Hippocampal formation (tissue), 2 donors: ENCODE results near the gene NIFK.

Source experiments
- DNase-seq, 2 donors: peaks; one replicate each; lab custom pipeline; 2025; lab: John Stamatoyannopoulos, UW

The NIFK gene

GRCh38 chr2:121736462-121737336, at the start of gene NIFK:
Gene NIFK (minus strand): TSS chr2:121736875. CDS start chr2:121736850, 25 bp downstream.
- peak; percentile 98 to 99 for DNase-seq

DNA sequence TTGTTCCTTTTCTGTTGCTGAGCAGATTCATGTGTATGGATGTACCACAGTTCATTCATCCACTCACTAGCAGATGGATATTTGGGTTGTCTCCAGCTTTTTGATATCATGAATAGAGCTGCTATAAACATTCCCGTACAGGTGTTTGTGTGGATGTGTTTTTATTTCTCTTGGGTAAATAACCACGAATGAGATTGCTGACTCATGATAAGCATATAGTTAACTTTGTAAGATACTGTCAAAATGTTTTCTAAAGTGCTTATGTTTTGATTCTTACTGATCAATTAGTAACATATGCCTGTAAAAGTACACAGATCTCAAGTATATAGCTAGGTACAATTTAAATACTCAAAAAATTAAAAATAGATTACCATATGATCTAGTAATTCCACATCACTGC, 46.5 kb upstream of the NIFK start:
- DNase-seq, result no peak

DNA sequence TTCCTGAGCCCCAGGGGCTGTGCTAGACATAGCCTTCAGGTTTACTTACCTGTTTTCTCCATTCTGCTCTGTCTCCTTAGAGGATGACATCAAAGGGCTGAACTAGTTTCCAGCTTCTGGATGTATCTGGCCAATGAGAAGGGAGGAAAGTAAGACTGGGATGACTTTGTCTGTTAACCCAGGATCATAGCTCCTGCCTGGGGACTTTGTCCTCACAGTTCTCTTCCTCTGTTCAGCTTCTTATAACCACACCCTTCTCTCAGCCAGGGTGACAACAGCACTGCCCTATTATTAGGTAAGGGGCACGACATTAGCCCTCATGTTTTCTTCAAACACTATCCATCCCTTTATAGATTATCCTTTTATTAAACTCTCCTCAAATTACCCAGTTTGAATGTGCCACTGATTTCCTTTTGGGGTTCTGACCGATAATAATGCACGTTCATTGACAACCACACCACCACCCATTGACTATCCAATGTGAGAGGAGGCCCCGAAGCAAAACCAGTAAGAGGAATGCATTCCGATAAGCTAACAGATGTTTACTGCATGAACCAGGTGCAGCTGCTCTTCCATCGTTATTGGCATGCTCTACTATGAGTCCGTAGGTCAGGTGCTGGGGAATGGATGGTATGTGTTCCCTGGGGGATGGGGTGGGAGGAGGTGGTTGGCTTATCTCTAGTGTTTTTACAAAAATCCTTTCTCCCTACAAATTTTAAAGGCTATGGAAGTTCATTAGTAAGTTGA, 42.2 kb upstream of the NIFK start:
- no peak for DNase-seq

GRCh38 chr2:121777699-121778058, 41.0 kb upstream of the NIFK start:
- DNase-seq, result no peak

DNA sequence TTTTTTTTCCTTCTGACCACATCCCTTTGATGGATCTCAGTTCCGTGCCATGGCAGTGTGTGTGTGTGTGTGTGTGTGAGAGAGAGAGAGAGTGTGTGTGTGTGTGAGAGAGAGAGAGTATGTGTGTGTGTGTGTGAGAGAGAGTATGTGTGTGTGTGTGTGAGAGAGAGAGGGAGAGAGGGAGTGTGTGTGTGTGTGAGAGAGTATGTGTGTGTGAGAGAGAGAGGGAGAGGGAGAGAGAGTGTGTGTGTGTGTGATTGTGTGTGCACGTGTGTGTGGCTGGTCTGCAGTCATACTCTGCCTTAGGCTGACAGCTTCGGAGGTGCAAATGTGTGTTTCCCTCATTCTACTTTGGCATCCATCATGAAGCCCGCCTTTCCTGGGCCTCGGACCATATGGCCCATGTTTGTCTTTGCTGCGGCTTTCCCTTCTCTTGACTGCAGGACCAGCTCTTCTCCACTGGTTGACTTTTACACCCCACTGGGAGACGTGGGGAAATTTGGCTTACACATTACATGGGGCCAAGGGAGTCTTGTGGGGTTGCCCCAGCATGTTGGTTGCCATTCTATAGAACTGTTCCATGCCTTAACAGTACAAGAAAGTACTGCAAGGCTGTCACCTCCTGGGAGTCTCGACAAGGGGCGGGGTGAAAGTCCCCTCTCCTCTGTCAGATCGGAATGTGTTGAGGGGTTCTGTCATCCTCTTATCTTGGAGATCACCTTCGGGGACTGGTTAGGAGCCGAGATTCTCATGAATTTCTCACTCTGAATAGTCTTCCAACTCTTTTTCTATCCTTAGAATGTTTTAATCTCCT, 40.4 kb upstream of the NIFK start:
- no peak for DNase-seq

DNA sequence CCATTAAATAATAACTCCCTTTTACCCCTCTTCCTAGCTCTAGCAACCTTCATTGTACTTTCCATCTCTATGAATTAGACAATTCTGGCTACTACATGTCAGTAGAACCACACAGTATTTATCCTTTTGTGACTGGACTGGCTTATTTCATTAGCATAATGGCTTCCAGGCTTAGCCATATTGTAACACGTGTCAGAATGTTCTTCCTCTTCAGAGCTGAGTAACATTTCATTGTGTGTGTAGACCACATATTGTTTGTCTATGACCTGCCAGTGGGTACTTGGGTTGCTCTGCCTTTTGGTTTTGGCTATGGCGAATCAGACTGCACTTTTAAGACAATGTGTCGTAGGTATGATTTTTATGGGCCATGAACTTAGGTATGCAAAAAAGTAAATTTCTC, 39.7 kb upstream of the NIFK start:
- no peak for DNase-seq

- no peak for DNase-seq
These were observed 37.6 kb upstream of the NIFK start for GRCh38 chr2:121774235-121774634.

GRCh38 chr2:121771976-121772742, 35.5 kb upstream of the NIFK start:
- DNase-seq, result no peak

- DNase-seq, result no peak
These were observed 31.6 kb upstream of the NIFK start for GRCh38 chr2:121768143-121768755.

GRCh38 chr2:121766624-121767023, 29.9 kb upstream of the NIFK start:
- DNase-seq, result no peak

GRCh38 chr2:121764681-121765228, 28.1 kb upstream of the NIFK start:
- DNase-seq, result no peak

DNA sequence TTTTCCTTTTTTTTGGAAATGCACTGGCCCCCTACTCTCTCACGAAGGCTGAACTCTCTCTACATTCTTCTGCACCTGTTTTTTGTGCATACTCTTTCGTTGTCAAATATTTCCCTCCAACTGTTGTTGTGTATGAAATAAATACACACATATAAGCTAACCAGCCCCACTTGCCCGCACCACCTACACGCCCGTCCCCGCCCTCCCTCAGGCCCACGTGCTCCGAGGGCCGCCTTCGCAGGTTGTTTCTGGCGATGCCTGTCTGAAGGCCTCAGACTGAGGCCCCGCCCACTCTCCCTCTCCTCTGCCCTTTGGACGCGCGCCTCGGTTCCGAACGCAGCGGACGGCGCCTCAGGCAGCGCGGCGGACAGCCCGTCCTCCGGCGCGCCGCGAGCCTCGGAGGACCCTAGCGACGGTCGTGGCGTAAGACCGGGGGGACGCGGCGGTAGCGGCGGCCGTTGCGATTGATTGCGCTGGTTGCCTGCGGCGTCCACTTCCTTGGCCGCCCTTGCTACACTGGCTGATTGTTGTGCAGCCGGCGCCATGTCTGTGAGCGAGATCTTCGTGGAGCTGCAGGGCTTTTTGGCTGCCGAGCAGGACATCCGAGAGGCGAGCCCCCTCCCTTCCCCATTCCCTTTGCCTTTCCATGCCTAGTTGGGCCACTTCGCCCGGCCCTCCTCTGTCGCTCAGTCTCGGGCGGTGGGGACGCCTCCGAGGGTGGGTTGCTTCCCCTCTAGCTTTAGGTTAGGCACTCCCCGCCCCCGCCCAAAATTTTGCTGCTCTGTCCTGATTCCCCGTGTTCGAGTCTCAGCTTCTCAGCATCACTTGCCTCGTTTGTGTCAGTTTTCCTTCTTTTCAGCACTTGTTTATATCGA, 18.8 kb upstream of the NIFK start, which contains the start of gene TSN:
TSN (plus strand) TSS at position 415 of the 875 bp plus-strand sequence; CDS start at position 544, 129 bp downstream.
- DNase-seq, result peak; percentile 94 to 96

- no peak for DNase-seq
These were observed 18.2 kb upstream of the NIFK start for GRCh38 chr2:121754851-121755236.

- no peak for DNase-seq
These were observed 11.5 kb upstream of the NIFK start for GRCh38 chr2:121748202-121748601.

- no peak for DNase-seq
These were observed 9.4 kb upstream of the NIFK start for GRCh38 chr2:121746071-121746578.

DNA sequence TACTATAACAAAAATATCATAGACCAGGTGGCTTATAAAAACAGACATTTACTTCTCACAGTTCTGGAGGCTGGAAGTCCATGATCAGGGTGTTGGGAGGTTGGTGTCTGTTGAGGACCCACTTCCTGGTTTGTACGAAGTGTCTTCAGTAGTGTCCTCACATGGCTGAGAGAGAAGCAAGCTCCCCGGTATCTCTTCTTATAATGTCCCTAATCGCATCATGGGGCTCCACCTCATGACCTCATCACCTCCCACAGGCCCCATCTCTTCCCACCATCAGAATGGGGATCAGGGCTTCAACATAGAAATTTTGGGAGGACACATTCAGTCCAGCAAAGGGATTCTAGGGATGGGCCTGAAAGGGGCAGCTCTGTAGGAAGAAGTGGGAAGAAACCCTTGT, 4.8 kb upstream of the NIFK start:
- no peak for DNase-seq

- no peak for DNase-seq
These were observed 4.3 kb upstream of the NIFK start for GRCh38 chr2:121740973-121741372.

- DNase-seq, result no peak
These were observed 574 bp downstream of the NIFK start for GRCh38 chr2:121736140-121736461.

- no peak for DNase-seq
These were observed 1.1 kb downstream of the NIFK start for GRCh38 chr2:121735518-121736074.
